GM12801 (cell line): ENCODE measurements around the gene MLLT6.

Source experiments
- TF ChIP-seq, protein P1 (sequence below): IDR thresholded peaks from one replicate; pipeline ENCODE4 v1.5.1; 2011; ENCODE audit warnings: control low read depth; ENCODE audit not compliant: insufficient read length; ENCODE audit errors: extremely low read depth

MLLT6 gene

GRCh38 chr17:38735161-38735997 lies 30.3 kb downstream of the MLLT6 start:
- TF ChIP-seq, protein P1, sequence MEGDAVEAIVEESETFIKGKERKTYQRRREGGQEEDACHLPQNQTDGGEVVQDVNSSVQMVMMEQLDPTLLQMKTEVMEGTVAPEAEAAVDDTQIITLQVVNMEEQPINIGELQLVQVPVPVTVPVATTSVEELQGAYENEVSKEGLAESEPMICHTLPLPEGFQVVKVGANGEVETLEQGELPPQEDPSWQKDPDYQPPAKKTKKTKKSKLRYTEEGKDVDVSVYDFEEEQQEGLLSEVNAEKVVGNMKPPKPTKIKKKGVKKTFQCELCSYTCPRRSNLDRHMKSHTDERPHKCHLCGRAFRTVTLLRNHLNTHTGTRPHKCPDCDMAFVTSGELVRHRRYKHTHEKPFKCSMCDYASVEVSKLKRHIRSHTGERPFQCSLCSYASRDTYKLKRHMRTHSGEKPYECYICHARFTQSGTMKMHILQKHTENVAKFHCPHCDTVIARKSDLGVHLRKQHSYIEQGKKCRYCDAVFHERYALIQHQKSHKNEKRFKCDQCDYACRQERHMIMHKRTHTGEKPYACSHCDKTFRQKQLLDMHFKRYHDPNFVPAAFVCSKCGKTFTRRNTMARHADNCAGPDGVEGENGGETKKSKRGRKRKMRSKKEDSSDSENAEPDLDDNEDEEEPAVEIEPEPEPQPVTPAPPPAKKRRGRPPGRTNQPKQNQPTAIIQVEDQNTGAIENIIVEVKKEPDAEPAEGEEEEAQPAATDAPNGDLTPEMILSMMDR = no peak

- TF ChIP-seq, protein P1 = no peak
Measured at GRCh38 chr17:38738007-38738662, 33.1 kb downstream of the MLLT6 start.

DNA sequence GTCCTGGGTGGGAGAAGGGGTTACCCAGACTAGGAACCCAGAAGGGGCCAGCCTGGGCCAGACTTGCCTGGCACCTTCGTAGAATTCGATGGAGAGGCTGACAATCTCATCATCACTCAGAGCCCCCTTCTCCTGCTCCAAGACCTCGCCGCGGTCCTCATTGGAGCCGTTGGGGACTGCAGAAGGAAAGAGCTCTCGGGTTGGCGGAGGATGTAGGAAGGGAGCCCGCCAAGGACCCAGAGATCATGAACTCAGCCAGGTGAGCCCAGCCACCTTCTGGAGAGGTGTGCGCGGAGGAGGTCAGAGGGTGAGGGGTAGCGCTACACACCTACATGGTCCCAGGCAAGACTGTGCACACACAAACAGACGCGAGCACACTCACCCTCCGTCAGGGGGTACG lies 33.6 kb downstream of the MLLT6 start:
- TF ChIP-seq, protein P1 = no peak

DNA sequence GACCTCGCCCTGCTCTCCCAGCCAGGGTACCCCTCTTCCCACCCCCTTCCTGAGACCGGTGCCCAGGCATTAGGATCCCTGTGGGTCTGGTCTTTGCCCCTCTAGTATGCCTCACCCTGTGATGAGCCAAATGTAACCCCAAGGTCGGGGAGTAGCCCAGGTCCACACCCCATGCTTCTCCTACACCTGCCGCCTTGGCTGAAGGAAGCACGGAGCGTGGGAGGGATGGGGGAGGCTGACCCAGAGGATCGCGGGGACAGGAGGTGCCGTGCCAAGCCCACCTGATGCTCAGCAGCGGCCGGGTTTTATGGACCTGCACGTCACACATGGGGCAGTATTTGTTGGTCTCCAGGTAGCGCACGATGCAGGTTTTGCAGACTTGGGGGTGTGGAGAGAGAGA lies 34.2 kb downstream of the MLLT6 start:
- TF ChIP-seq, protein P1 = no peak

GRCh38 chr17:38740044-38740443 lies 35.0 kb downstream of the MLLT6 start:
- TF ChIP-seq, protein P1 = no peak

GRCh38 chr17:38740806-38741205 lies 35.7 kb downstream of the MLLT6 start:
- TF ChIP-seq, protein P1 = no peak

DNA sequence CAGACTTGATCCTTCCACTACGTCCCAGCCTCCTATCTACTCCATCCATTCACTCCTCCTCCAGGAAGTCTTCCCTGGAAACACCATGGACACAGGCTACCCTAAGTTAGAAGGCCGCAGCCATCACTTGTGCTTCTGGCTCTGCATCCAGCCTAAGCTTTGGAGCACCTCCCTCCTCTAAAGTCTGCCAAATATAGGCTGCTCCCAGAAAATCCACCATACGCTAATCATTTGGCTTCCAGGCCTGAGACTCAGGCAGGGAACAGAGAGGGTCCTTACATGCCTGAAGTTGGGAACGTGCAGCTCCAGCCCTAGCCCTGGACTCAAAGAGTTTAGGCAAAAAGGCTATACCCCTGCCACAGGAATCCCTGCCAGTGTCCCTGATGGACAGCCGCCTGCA lies 36.4 kb downstream of the MLLT6 start:
- TF ChIP-seq, protein P1 = no peak
